Ishikawa (cell line): Measurements from ENCODE around the gene RAB31.

Experiments
- EP300 ChIP-seq: IDR thresholded peaks from 2 replicates; pipeline ENCODE4 v1.6.1; 2012; ENCODE audit warnings: borderline replicate concordance
- MAX ChIP-seq: IDR thresholded peaks from 2 replicates; pipeline ENCODE4 v1.6.1; 2012
- REST ChIP-seq: IDR thresholded peaks from 2 replicates; pipeline ENCODE4 v1.6.1; 2012; ENCODE audit warnings: low read depth, mild to moderate bottlenecking
- TEAD4 ChIP-seq: IDR thresholded peaks from 2 replicates; pipeline ENCODE4 v1.6.1; 2012
- YY1 ChIP-seq: IDR thresholded peaks from 2 replicates; pipeline ENCODE4 v1.6.1; 2012; ENCODE audit warnings: low read depth

GRCh38 chr18:9897129-9897528 lies 189.0 kb downstream of the RAB31 start:
- TF ChIP-seq MAX (no peak), REST (no peak), YY1 (no peak), EP300 (no peak), TEAD4 (no peak)
